Stimulated activated naive B cell treated with anti-CD40 and anti-IgM and Interleukin-4, amounts not matched to agents 10 μg/mL and 1 μg/mL and 100 μg/mL, for 72 hours (primary cell): Measurements from ENCODE around the gene GOSR2.

Experiments
- ATAC-seq, 2 donors: fragments of 150-1000 bp; cut with Tn5 transposase; replicated peaks; 2 replicates each; pipeline ENCODE4 v1.10.0; 2021; ENCODE audit warnings: moderate library complexity in 1 of 2
- DNase-seq: peaks from one replicate; pipeline ENCODE4 v3.0.0; 2021
- H3K27ac Mint-ChIP-seq: one replicate; pipeline ENCODE4 v1.8.0; 2022; ENCODE audit warnings: mild to moderate bottlenecking, mixed read lengths
- H3K27me3 Mint-ChIP-seq, 2 donors: one replicate each; pipeline ENCODE4 v1.8.0; 2022; ENCODE audit warnings: mixed read lengths in 2 of 2
- H3K36me3 Mint-ChIP-seq, 2 donors: one replicate each; pipeline ENCODE4 v1.8.0; 2022; ENCODE audit warnings: mixed read lengths in 2 of 2, mild to moderate bottlenecking in 1 of 2
- H3K4me1 Mint-ChIP-seq, 2 donors: one replicate each; pipeline ENCODE4 v1.8.0; 2022; ENCODE audit warnings: mixed read lengths in 2 of 2, mild to moderate bottlenecking in 1 of 2
- H3K4me3 Mint-ChIP-seq, 2 donors: one replicate each; pipeline ENCODE4 v1.8.0; 2022; ENCODE audit warnings: mild to moderate bottlenecking in 2 of 2, mixed read lengths in 2 of 2, moderate library complexity in 1 of 2
- H3K9me3 Mint-ChIP-seq, 2 donors: one replicate each; pipeline ENCODE4 v1.8.0; 2022; ENCODE audit warnings: mixed read lengths in 2 of 2, mild to moderate bottlenecking in 1 of 2

GOSR2 gene

GRCh38 chr17:46885415-46886309 lies 37.3 kb upstream of the GOSR2 start:
- Mint-ChIP-seq H3K4me3 (no peak overlapping the region), H3K9me3 (no peaks in the 10 kb centered on the region), H3K27me3 (peaks cover 25 to 38% of the 10 kb centered on the region in 2 donors), H3K4me1 (no peaks in the 10 kb centered on the region), H3K27ac (no peak overlapping the region), H3K36me3 (no peaks in the 10 kb centered on the region)
- ATAC-seq (no peak), DNase-seq (no peak)

- Mint-ChIP-seq H3K27me3 (peaks cover 31 to 40% of the 10 kb centered on the region in 2 donors), H3K36me3 (no peaks in the 10 kb centered on the region), H3K4me3 (no peak overlapping the region), H3K4me1 (no peaks in the 10 kb centered on the region), H3K27ac (no peak overlapping the region), H3K9me3 (no peaks in the 10 kb centered on the region)
- DNase-seq (no peak), ATAC-seq (no peak)
Observed at GRCh38 chr17:46886310-46886663, 36.7 kb upstream of the GOSR2 start.

- no peaks in the 10 kb centered on the region for H3K4me1 Mint-ChIP-seq
- no peaks in the 10 kb centered on the region for H3K9me3 Mint-ChIP-seq
- no peaks in the 10 kb centered on the region for H3K36me3 Mint-ChIP-seq
- no peak overlapping the region for H3K4me3 Mint-ChIP-seq
- H3K27ac Mint-ChIP-seq: no peak overlapping the region
- peaks cover 43 to 46% of the 10 kb centered on the region in 2 donors for H3K27me3 Mint-ChIP-seq
- no peak for DNase-seq
- no peak for ATAC-seq
Observed at GRCh38 chr17:46887717-46888116, 35.2 kb upstream of the GOSR2 start.

GRCh38 chr17:46888727-46889126 lies 34.2 kb upstream of the GOSR2 start:
- no peak overlapping the region for H3K27ac Mint-ChIP-seq
- H3K9me3 Mint-ChIP-seq: no peaks in the 10 kb centered on the region
- no peak for DNase-seq
- peaks cover 44 to 52% of the 10 kb centered on the region in 2 donors for H3K27me3 Mint-ChIP-seq
- no peaks in the 10 kb centered on the region for H3K4me1 Mint-ChIP-seq
- ATAC-seq: no peak
- no peaks in the 10 kb centered on the region for H3K36me3 Mint-ChIP-seq
- H3K4me3 Mint-ChIP-seq: no peak overlapping the region

- H3K36me3 Mint-ChIP-seq: no peaks in the 10 kb centered on the region
- no peak for ATAC-seq
- no peaks in the 10 kb centered on the region for H3K9me3 Mint-ChIP-seq
- H3K4me3 Mint-ChIP-seq: no peak overlapping the region
- H3K27ac Mint-ChIP-seq: no peak overlapping the region
- no peak for DNase-seq
- peaks cover 42 to 44% of the 10 kb centered on the region in 2 donors for H3K27me3 Mint-ChIP-seq
- H3K4me1 Mint-ChIP-seq: no peaks in the 10 kb centered on the region
Observed at GRCh38 chr17:46889519-46889918, 33.4 kb upstream of the GOSR2 start.

- Mint-ChIP-seq H3K4me3 (no peak overlapping the region), H3K27ac (no peak overlapping the region), H3K27me3 (peaks cover 39 to 47% of the 10 kb centered on the region in 2 donors), H3K9me3 (no peaks in the 10 kb centered on the region), H3K4me1 (no peaks in the 10 kb centered on the region), H3K36me3 (no peaks in the 10 kb centered on the region)
- ATAC-seq (no peak), DNase-seq (no peak)
Observed at GRCh38 chr17:46889992-46890564, 32.9 kb upstream of the GOSR2 start.

GRCh38 chr17:46890638-46891037 lies 32.3 kb upstream of the GOSR2 start:
- ATAC-seq (no peak), DNase-seq (no peak)
- Mint-ChIP-seq H3K4me1 (no peaks in the 10 kb centered on the region), H3K36me3 (no peaks in the 10 kb centered on the region), H3K9me3 (no peaks in the 10 kb centered on the region), H3K4me3 (no peak overlapping the region), H3K27me3 (peaks cover 36 to 43% of the 10 kb centered on the region in 2 donors), H3K27ac (no peak overlapping the region)

GRCh38 chr17:46892192-46892703 lies 30.7 kb upstream of the GOSR2 start:
- ATAC-seq: no peak
- no peak for DNase-seq
- Mint-ChIP-seq H3K4me1 (no peaks in the 10 kb centered on the region), H3K36me3 (no peaks in the 10 kb centered on the region), H3K4me3 (no peak overlapping the region), H3K27me3 (peaks cover 35 to 37% of the 10 kb centered on the region in 2 donors), H3K9me3 (no peaks in the 10 kb centered on the region), H3K27ac (no peak overlapping the region)

GRCh38 chr17:46894024-46894423 lies 28.9 kb upstream of the GOSR2 start:
- Mint-ChIP-seq H3K27ac (no peak overlapping the region), H3K36me3 (no peaks in the 10 kb centered on the region), H3K9me3 (no peaks in the 10 kb centered on the region), H3K4me3 (no peak overlapping the region), H3K27me3 (peaks cover 25 to 44% of the 10 kb centered on the region in 2 donors), H3K4me1 (no peaks in the 10 kb centered on the region)
- ATAC-seq: no peak
- no peak for DNase-seq

GRCh38 chr17:46894476-46895151 lies 28.3 kb upstream of the GOSR2 start:
- H3K27me3 Mint-ChIP-seq: peaks cover 30 to 44% of the 10 kb centered on the region in 2 donors
- no peak overlapping the region for H3K4me3 Mint-ChIP-seq
- H3K9me3 Mint-ChIP-seq: no peaks in the 10 kb centered on the region
- no peaks in the 10 kb centered on the region for H3K4me1 Mint-ChIP-seq
- ATAC-seq (no peak), DNase-seq (no peak)
- no peaks in the 10 kb centered on the region for H3K36me3 Mint-ChIP-seq
- no peak overlapping the region for H3K27ac Mint-ChIP-seq

- no peaks in the 10 kb centered on the region for H3K4me1 Mint-ChIP-seq
- peaks cover 27 to 40% of the 10 kb centered on the region in 2 donors for H3K27me3 Mint-ChIP-seq
- H3K4me3 Mint-ChIP-seq: no peak overlapping the region
- DNase-seq (no peak), ATAC-seq (peak; percentile 52 to 60)
- H3K9me3 Mint-ChIP-seq: no peaks in the 10 kb centered on the region
- H3K36me3 Mint-ChIP-seq: no peaks in the 10 kb centered on the region
- no peak overlapping the region for H3K27ac Mint-ChIP-seq
Observed at GRCh38 chr17:46895171-46895570, 27.8 kb upstream of the GOSR2 start.

GRCh38 chr17:46896991-46897390 lies 26.0 kb upstream of the GOSR2 start:
- Mint-ChIP-seq H3K36me3 (no peaks in the 10 kb centered on the region), H3K4me3 (no peak overlapping the region), H3K27ac (no peak overlapping the region), H3K4me1 (no peaks in the 10 kb centered on the region), H3K27me3 (peaks cover 21 to 33% of the 10 kb centered on the region in 2 donors), H3K9me3 (no peaks in the 10 kb centered on the region)
- ATAC-seq: no peak
- DNase-seq: no peak

GRCh38 chr17:46898364-46898763 lies 24.6 kb upstream of the GOSR2 start:
- Mint-ChIP-seq H3K27me3 (peaks cover 13 to 24% of the 10 kb centered on the region in 2 donors), H3K4me3 (no peak overlapping the region), H3K4me1 (no peaks in the 10 kb centered on the region), H3K9me3 (no peaks in the 10 kb centered on the region), H3K27ac (no peak overlapping the region), H3K36me3 (no peaks in the 10 kb centered on the region)
- ATAC-seq: no peak
- no peak for DNase-seq

GRCh38 chr17:46898860-46899259 lies 24.1 kb upstream of the GOSR2 start:
- H3K4me3 Mint-ChIP-seq: no peak overlapping the region
- no peak overlapping the region for H3K27ac Mint-ChIP-seq
- peaks cover 0 to 2% of the 10 kb centered on the region in 2 donors for H3K9me3 Mint-ChIP-seq
- DNase-seq (no peak), ATAC-seq (no peak)
- peaks cover 15 to 29% of the 10 kb centered on the region in 2 donors for H3K27me3 Mint-ChIP-seq
- H3K4me1 Mint-ChIP-seq: no peaks in the 10 kb centered on the region
- no peaks in the 10 kb centered on the region for H3K36me3 Mint-ChIP-seq
